NCI-H345 treated with DMSO at 0.1 percent for 48 hours (cell line): ENCODE results near the gene MAPKAPK2.

Experiments
- DNase-seq: peaks from one replicate; lab custom pipeline; 2025; ENCODE audit not compliant: unreplicated experiment; lab: John Stamatoyannopoulos, UW

MAPKAPK2 gene

DNA sequence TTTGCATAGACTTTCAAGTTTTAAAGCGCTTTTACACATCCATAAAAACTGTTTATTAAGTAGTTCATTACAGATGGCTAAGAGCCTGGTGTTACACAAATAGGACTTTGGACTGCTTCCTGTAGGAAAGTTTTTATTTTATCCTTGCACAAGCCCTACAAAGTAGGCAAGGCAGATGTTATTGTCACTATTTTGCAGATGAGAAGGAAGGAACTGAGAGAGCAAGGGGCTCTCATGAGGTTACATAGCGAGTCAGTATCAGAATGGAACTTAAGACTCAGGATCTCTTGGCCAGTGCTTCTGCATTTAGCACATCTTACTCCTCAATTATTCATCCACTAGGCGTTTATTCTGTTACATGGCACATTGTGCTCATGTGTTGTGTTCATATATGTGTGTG, 2.6 kb upstream of the MAPKAPK2 start:
- no peak for DNase-seq

DNA sequence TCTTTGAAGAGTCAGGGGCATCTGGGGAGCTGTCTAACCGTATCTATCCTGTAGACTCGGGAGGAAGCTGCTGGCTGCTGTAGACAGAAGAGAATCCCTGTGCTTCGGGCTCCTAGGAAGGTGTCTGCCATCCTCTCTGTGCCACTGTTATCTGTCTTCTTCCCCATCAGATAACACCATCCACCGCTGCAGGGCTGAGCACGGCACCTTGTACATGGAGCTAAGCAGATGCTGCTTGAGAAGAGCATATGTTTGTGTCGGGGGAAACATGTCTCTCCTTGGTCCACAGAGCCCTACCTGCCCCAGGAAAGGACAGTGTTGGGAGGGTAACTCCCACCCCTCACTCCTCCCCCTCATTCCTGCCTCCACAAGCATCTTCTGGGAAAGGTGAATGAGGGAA, 1.4 kb upstream of the MAPKAPK2 start:
- DNase-seq = no peak

DNA sequence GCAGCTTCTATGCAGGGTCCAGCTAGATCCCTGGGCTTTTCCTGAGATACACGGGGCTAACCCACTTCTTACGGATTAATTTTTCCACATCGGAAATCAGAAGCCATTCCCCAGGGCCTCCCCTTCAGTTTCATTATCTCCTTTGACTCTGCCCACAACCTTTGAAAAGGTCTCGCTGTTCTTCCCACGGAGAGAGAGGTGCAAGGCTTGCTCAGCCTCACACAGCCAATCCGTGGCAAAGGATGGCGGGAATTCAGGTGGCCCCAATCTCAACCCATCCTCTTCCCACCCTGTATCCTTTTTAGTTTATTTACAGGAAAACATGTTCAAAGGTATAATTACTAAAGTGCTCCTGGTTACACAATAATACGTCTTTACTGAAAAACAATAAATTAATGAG, 702 bp upstream of the MAPKAPK2 start:
- DNase-seq = no peak

- DNase-seq = no peak
Measured at GRCh38 chr1:206685334-206685768, 646 bp downstream of the MAPKAPK2 start.

DNA sequence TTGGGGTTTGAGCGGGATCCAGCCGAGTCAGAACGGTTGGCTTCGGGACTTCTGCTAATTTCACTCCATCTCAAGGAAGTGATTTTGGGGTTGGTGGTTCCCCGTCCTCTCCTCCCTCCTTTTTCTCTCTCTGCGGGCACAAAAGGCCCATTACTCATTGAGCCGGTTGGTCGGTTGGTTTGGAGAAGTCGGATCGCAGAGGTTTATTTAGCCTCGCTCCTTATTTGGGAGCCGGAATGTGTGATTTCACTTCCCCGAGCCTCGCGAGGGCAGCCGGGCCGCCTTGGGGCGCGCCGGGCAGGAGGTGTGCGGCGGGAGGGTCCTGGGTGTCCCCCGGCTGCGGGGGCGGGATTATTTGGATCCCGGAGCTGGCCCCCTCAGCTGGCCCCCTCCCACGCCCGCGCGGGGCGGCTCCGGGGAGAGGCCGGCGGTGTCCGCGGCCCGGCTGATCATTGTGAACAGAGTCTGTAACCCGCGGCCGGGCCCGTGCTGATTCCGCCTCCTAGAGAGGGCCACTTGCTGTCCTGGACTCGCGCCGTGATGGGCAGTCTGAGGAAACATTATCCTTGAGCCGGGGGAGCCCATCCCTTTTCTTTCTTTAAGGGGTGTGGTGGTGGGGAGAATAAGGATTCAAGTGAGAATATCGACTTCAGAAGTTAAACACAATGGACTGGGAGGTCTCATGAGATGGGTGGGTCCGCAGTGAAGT, 1.2 kb downstream of the MAPKAPK2 start:
- DNase-seq = no peak

- no peak for DNase-seq
Measured at GRCh38 chr1:206686478-206687249, 2.0 kb downstream of the MAPKAPK2 start.

DNA sequence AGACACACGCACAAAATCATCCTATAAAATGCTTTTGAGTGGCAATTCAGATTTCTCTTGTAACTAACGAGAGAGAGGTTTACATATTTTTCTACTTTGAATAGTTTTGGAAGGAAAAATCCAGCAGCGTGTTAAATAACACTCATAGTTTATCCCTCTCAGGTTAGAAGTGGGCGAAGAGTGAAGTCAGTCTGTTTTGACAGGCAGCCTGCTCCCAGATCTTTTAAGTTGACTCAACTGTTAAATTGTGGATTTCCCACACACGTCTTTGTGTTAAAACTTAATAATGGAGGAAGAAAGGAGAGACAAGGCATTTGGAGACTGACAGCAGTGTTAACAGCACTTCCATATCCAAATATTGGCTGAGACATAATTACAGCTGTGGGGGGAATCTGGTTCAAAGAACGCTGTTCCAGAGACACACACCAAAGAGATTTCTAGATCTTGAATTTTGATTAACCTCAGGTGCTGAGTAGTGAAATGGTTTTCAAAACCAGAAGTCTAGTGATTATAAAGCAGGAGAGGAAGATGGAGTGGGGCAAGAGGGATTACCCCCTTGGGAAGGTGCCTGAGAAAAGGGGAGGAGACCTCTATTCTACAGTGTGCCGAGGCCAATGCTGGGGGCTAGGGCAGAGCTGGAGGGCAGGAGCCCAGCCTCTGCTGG, 2.7 kb downstream of the MAPKAPK2 start:
- no peak for DNase-seq

GRCh38 chr1:206687915-206688442, 3.3 kb downstream of the MAPKAPK2 start:
- DNase-seq = no peak

GRCh38 chr1:206690516-206690915, 5.8 kb downstream of the MAPKAPK2 start:
- DNase-seq = no peak

- DNase-seq = no peak
Measured at GRCh38 chr1:206691604-206692003, 6.9 kb downstream of the MAPKAPK2 start.

DNA sequence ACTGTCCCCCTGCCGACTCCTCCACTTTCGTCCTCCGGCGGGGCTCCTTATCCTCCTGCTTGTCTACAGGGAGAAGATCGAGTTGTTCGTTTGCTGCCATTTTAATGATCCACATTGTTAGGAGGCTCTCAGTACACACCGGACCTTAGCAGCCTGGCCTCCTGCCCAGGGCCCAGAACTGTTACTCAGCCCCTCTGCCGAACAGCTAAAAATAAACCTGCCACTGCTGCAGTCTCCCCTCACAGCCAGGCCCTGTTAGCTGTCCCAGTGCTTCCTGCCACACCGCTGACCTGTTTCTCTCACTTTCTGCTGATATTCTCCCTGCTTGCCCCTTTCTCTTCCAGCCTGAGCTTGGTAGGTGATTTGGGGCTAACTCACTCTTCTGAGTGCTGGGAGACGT, 8.3 kb downstream of the MAPKAPK2 start:
- DNase-seq = no peak

GRCh38 chr1:206693592-206693991, 8.9 kb downstream of the MAPKAPK2 start:
- no peak for DNase-seq

DNA sequence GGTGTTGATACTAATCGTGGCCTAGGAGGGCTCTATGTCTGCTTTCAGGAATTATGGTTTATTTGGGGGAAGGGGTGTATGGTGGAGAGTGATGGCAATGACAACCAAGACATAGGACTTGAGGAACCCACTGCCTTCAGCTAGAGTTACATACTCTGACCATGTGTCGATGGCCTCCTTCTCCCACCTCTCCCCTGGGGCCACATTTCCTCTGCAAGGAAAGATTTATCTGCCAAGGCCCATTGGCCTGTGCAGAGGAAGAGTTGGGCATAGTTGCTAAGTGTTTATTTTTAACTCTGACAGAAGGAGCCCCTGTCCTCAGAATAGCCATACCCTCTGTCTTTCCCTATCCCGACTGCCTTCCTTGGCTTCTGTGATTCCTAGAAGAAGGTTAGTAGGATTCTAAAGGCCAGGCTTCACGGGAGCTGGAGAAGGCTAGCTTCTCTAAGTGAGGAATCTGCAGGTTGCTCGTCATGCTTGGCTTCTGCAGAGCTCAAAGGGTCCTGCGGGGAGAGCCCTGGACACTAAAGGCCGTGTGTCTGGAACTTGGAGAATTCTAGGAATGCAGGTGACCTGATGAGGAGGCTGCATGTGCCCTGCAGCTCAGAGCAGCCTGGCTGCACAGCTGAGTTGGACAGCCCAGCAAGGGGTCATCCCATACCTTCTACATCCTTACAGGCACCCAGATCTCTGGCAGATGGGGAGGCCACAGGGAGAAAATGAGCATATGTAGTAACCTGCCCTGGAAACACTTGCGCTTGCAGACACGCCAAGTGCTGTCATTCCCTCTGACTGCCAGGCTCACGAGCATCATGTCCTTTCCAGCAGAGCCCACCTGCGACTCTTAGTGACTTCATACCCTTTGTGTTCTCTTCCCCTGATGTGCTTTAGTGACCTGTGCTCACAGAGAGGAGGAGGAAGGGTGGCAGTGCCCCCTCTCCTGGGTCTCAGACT, 9.7 kb downstream of the MAPKAPK2 start:
- no peak for DNase-seq

DNA sequence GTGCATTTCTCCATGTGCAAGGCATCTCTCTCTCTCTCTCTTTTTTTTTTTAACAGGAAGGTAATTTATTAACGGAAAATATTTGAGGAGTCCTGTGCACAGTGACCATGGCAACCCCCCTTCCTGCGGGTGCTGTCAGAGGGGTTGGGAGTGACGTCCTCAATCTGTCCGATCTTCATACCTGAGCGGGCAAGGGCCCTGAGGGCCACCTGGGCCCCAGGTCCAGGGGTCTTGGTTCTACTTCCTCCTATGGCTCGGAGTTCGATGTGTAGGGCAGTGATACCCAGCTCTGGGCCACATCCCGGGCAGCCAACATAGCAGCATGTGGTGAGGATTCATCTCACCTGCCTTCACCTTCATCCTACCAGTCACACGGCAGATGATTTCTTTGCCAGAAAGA, 11.0 kb downstream of the MAPKAPK2 start:
- no peak for DNase-seq

DNA sequence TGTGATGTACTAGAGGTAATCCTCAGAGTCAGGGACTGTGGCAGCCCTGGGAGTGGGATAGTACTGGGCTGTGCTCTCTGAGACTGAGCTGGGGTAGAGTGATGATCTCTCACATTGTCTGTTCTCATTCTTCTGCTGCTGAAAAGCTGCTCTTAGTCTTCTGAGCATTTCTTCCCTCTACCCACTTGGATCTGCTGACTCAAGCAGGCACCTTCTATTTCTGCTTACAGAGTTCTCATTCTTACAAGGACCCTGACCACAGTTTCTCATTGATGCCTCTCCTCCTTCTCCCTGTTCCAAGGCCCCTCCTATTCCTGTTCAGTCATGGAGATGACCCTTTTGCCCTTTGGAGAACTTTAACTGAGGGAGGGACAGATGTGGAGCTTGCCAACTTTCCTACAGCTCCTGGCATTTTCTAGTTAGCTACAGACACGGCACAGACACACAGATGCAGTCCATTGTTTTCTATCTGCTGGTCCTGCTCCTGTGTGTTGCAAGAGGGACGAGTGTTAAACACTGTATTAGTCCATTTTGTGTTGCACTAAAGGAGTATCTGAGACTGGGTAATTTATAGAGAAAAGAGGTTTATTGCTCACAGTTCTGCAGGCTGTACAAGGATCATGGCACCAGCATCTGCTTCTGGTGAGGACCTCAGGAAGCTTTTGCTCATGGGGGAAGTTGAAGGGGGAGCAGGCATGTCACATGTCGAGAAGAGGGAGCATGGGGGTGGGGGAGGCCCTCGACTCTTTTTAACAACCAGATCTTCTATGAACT, 12.3 kb downstream of the MAPKAPK2 start:
- no peak for DNase-seq

- DNase-seq = no peak
Measured at GRCh38 chr1:206698011-206698410, 13.3 kb downstream of the MAPKAPK2 start.

DNA sequence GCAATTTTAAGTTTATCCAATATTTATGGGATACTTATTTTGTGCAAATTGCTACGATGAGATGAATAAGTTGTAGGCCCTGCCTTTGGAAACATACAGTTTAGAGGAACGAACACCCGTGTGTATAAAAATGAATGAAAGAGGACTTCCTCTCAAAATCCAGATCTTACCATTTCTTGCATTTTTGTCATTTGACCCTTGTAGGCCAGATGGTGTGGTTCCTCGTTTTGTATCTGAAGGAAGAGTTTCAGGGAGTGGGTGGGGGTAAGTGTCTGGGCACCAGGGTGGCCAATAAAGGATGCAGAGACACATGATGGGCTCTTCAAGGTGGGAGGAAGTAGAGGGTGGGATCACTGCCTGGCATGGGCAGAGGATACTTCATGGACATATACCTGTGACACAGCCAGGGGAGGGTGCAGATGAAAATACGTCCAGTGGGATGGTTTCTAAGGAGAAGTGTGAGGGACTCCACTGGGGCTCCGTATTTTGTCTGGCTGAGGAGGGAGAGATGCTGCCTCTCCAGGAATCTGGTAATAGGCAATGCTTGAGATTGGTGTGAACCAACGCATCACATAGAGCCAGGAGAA, 14.4 kb downstream of the MAPKAPK2 start:
- no peak for DNase-seq

DNA sequence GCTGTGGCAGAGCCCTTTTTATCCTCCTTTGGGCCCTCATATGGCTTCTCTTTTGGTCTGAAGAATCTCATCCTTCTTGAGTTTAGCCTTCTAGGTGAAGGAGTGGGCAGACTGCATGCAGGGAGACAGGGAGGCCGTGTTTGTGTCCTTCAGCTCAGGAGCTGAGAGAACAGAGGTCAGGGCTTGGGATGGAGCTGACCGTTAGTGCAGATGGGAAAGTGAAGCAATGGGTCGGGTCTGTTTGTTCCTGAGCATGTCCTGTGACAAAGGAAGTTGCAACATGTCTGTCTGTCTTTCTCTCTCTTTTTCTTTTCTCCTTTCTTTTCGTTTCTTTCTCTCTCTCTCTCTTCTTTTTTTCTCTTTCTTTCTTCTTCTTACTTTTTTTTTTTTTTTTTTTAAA, 14.9 kb downstream of the MAPKAPK2 start:
- no peak for DNase-seq

- DNase-seq = peak; percentile 42
Measured at GRCh38 chr1:206700445-206701036, 15.8 kb downstream of the MAPKAPK2 start.
